ENCODE measurements around the gene DPPA4.

The DPPA4 gene

DNA sequence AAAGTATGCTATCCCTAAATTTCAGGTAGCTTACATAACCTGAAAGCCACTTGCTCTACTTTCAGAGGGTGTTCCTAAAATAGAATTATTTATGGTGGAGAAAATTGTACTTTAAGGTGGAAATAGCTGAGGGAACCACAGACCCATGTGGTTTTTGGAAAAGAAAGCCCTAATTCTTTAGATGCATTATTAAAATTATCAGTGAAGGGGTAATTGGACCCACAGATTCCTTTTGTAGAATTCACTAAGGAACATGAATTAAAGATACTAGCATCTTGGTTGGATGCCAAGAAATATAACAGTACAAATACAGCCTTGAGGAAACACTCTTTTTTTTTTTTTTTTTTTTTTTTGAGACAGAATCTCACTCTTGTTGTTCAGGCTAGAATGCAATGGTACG lies 58.8 kb downstream of the DPPA4 start:
- TF ChIP-seq, protein P1, sequence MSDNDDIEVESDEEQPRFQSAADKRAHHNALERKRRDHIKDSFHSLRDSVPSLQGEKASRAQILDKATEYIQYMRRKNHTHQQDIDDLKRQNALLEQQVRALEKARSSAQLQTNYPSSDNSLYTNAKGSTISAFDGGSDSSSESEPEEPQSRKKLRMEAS (IDR thresholded peaks at IDR 0.05; ENCODE audit: low read depth, low read length), result no peak
- TF ChIP-seq, protein P2, sequence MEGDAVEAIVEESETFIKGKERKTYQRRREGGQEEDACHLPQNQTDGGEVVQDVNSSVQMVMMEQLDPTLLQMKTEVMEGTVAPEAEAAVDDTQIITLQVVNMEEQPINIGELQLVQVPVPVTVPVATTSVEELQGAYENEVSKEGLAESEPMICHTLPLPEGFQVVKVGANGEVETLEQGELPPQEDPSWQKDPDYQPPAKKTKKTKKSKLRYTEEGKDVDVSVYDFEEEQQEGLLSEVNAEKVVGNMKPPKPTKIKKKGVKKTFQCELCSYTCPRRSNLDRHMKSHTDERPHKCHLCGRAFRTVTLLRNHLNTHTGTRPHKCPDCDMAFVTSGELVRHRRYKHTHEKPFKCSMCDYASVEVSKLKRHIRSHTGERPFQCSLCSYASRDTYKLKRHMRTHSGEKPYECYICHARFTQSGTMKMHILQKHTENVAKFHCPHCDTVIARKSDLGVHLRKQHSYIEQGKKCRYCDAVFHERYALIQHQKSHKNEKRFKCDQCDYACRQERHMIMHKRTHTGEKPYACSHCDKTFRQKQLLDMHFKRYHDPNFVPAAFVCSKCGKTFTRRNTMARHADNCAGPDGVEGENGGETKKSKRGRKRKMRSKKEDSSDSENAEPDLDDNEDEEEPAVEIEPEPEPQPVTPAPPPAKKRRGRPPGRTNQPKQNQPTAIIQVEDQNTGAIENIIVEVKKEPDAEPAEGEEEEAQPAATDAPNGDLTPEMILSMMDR (IDR thresholded peaks at IDR 0.05; ENCODE audit: low read depth, low read length), result no peak
- TF ChIP-seq POLR2A (IDR thresholded peaks at IDR 0.05; ENCODE audit: extremely low read depth, insufficient read length) (no peak), MYC (IDR thresholded peaks at IDR 0.05; ENCODE audit: low read depth, low read length) (no peak)
- no peak for DNase-seq (ENCODE audit: low read depth)
- no peak overlapping the region for H3K4me3 ChIP-seq (ENCODE audit: low read depth, low read length)

DNA sequence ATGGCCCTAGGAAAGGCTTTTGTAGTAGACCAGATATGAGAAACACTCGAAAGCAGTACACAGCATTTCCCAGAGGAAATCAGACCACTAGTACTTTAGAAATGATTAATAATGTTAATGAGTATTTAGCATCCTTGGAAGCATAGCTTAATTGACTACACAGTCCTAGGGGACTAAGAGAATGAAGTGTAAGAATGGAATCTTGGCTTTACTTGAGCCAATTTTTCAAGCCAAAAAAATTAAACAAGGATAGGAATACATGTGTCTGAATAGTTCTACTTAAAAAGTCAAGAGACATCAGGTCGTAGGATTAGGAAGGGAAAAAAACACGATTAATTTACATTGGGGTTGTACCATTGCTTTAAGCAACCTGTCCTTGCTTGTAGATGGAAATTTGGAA lies 59.2 kb downstream of the DPPA4 start:
- no peak for DNase-seq (ENCODE audit: low read depth)
- no peak overlapping the region for H3K4me3 ChIP-seq (ENCODE audit: low read depth, low read length)
- TF ChIP-seq, protein P2 (IDR thresholded peaks at IDR 0.05; ENCODE audit: low read depth, low read length), result no peak
- TF ChIP-seq, protein P1 (IDR thresholded peaks at IDR 0.05; ENCODE audit: low read depth, low read length), result no peak
- TF ChIP-seq MYC (IDR thresholded peaks at IDR 0.05; ENCODE audit: low read depth, low read length) (no peak), POLR2A (IDR thresholded peaks at IDR 0.05; ENCODE audit: extremely low read depth, insufficient read length) (no peak)

Measured in NB4 (cell line).